Activated T-cell treated with anti-CD3 and anti-CD28 coated beads, Interleukin-2, amount 50 U/mL, for 72 hours (primary cell): Measurements from ENCODE around the gene DENND2C. TPM values are rescaled to one million over a fixed set of nuclear protein-coding genes. Genes with fewer than 3 reads are reported as not detected.

Source experiments
- ATAC-seq, 2 donors: fragments of 150-1000 bp; cut with Tn5 transposase; replicated peaks in 1 of 2; 2 replicates each; pipeline ENCODE4 v1.10.0; 2021; ENCODE audit warnings: moderate library complexity in 2 of 2, mild to moderate bottlenecking in 1 of 2
- DNase-seq, 2 donors: peaks; one replicate each; pipeline ENCODE4 v3.0.0; 2021 to 2022; ENCODE audit warnings: mixed read lengths in 1 of 2
- H3K27ac Mint-ChIP-seq: one replicate; pipeline ENCODE4 v1.8.0; 2022; ENCODE audit warnings: mild to moderate bottlenecking, moderate library complexity, mixed read lengths
- H3K27me3 Mint-ChIP-seq: one replicate; pipeline ENCODE4 v1.8.0; 2022; ENCODE audit warnings: low read depth, mixed read lengths
- H3K36me3 Mint-ChIP-seq, 2 donors: one replicate each; pipeline ENCODE4 v1.8.0; 2022; ENCODE audit warnings: mixed read lengths in 2 of 2, mild to moderate bottlenecking in 1 of 2; ENCODE audit not compliant: insufficient read depth in 2 of 2
- H3K4me1 Mint-ChIP-seq: one replicate; pipeline ENCODE4 v1.8.0; 2022; ENCODE audit warnings: low read depth, mixed read lengths
- H3K4me3 Mint-ChIP-seq, 2 donors: one replicate each; pipeline ENCODE4 v1.8.0; 2022; ENCODE audit warnings: mild to moderate bottlenecking in 2 of 2, mixed read lengths in 2 of 2, moderate library complexity in 2 of 2
- H3K9me3 Mint-ChIP-seq, 2 donors: one replicate each; pipeline ENCODE4 v1.8.0; 2022; ENCODE audit warnings: mixed read lengths in 2 of 2
- total RNA-seq, 2 donors: library from RNA; stranded (reverse); gene quantifications; one replicate each; pipeline ENCODE4 v1.2.3, GENCODE V29; 2022

Gene DENND2C
- total RNA-seq, 2 donors from 2014 or later, result 0.88 to 2.2 TPM

DNA sequence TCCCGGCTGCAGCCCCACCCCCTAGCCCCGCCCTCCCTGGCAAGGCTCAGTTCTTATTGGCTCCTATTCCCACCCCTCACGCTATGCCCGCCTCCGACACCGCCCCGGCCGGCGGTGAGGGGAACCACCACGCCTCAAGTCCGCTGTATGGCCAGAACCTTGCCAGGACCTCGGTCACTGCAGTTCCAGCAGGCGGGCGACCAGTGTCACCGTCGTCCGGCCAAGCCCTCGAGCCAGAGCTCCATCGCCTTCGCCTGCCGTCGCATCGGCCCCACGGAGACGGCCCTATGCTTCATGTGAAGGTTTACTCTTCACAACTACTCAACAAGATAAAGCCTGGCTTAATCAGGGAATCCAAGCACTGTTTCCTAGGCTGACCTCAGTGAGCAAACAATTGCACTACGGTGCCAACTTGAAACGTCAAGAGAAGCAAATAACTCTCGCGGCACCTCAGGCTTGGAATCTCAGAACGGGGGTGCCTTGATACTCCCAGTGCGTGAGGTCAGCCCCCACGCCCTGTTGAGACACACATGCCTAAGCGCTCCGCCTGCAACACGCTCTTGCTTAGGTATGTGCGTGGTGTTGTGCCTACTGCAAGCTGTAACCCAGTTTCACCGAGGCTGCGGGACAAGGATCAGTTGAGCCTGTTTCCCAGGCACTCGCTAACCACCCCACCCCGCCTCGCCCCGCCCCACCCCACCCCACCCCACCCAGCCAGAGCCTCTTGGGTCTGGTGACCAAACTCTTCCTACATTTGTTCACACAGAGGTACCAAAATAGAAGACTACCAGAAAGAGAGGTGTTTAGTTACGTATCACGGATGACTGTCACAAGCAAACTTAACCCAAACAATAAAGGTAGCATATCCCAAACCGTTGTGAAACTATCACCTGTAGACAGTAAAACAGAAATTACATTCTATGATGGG, 498 bp upstream of the DENND2C start:
- peaks cover 0 to 2% of the 10 kb centered on the region in 2 donors for H3K36me3 Mint-ChIP-seq
- H3K9me3 Mint-ChIP-seq, result no peaks in the 10 kb centered on the region
- ATAC-seq (peak; percentile 98), DNase-seq (peak; percentile 87 to 90)
- peaks cover 10% of the 10 kb centered on the region for H3K4me1 Mint-ChIP-seq
- H3K4me3 Mint-ChIP-seq, result peak overlapping the region; percentile 90 to 96
- no peak overlapping the region for H3K27ac Mint-ChIP-seq
- peaks cover 39% of the 10 kb centered on the region for H3K27me3 Mint-ChIP-seq

DNA sequence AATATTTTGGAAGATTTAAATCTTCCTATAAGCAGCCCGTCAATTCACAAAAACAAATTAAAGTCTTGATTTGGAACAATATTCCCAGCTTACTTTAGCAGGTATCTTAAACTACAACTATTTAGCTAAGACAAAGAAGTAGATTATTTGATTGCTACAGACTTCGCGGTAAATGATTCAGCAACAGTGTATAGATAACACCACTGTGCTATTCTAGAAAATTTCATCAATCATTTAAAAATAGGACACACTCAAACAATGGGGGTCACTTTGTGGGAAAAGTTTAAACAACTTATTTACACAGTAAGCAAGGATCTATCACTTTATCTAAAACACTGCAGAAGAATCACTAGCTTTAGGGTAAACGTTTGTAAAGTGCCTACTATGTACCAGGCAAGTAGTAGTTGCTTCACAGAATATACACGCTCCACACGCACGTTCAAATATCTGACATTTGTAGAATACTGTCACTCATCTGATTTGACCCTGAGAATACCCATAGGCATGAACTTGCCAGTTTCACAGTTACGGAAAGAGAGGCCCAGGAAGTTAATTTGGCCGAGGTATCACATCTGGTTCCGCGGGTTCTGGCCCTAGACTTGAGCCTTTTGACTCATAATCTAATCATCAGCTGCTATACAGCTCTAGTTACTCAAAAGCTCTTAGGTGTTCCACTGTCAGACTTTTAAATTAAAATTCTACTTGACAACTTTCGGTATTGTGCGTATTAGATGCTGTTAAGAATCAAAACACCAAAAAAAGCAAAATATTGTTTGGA, 876 bp downstream of the DENND2C start:
- ATAC-seq (no peak), DNase-seq (no peak)
- Mint-ChIP-seq H3K4me3 (peak overlapping the region; percentile 90 to 96), H3K9me3 (no peaks in the 10 kb centered on the region), H3K27me3 (peaks cover 25% of the 10 kb centered on the region), H3K4me1 (peaks cover 10% of the 10 kb centered on the region), H3K27ac (no peak overlapping the region), H3K36me3 (peaks cover 0 to 2% of the 10 kb centered on the region in 2 donors)

DNA sequence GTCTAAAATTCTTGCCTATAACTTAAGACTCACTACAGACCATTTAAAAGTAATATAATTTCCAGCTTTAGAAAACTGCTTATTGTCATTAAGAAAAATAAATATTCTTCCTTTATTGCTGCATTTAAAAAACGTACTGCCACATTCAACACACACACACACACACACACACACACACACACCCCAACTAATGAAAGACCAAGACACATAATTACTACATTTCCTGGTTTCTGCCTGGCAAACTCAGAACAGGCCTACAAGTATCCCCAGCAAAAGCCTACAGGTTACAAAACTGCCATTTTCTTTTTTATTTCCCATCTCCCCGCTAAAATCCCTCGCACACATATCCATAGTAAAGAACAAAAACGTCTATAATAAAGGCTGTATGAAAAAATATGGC, 1.5 kb downstream of the DENND2C start:
- no peak overlapping the region for H3K4me3 Mint-ChIP-seq

DNA sequence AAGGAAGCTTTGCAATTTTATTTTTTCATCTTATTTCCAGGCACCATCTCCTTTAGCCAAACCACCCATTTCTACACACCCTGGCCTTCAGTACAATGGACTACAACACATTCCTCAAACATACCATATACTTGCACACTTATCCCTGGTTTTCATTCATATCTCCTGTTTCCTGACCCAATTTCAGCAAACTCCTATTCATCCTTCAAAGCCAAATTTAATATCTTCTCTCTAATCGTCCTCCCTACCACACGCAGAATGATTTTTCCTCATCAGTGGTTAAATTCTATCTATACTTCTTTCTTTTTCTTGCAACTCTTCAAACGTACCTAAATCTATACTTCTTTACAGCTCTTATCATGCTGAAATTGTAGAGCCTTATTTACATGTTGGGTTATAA, 2.9 kb downstream of the DENND2C start:
- peaks cover 10% of the 10 kb centered on the region for H3K4me1 Mint-ChIP-seq
- no peak for ATAC-seq
- peaks cover 22% of the 10 kb centered on the region for H3K27me3 Mint-ChIP-seq
- no peak overlapping the region for H3K4me3 Mint-ChIP-seq
- no peak for DNase-seq
- H3K36me3 Mint-ChIP-seq, result peaks cover 0 to 2% of the 10 kb centered on the region in 2 donors
- no peak overlapping the region for H3K27ac Mint-ChIP-seq
- H3K9me3 Mint-ChIP-seq, result no peaks in the 10 kb centered on the region

More for the DNA sequence above, 1.5 kb downstream of the DENND2C start:
- ATAC-seq, result no peak
- no peak for DNase-seq
- peaks cover 0 to 2% of the 10 kb centered on the region in 2 donors for H3K36me3 Mint-ChIP-seq
- H3K4me1 Mint-ChIP-seq, result peaks cover 10% of the 10 kb centered on the region
- no peak overlapping the region for H3K27ac Mint-ChIP-seq
- H3K9me3 Mint-ChIP-seq, result no peaks in the 10 kb centered on the region
- H3K27me3 Mint-ChIP-seq, result peaks cover 22% of the 10 kb centered on the region

DNA sequence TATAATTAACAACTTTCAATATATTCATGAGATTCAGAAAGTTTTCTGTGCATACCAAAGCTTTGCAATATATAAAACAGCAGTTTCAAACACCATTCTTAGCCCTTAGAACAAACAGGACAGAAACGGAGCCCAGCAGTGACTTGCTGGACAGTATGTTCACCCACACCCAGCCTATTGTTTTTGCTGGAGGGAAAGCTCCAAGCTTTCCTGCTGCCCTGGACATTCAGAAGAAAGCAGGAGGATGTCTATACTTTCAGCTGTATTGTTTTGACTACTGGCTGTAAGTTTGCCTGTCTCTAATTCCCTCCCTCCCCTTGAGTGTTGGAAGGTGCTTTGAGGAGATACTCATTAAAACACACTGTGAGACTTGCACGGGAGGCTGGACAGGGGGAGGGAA, 9.6 kb downstream of the DENND2C start:
- DNase-seq, result no peak
- no peak for ATAC-seq
- peaks cover 11% of the 10 kb centered on the region for H3K27me3 Mint-ChIP-seq
- H3K4me3 Mint-ChIP-seq, result no peak overlapping the region
- H3K9me3 Mint-ChIP-seq, result no peaks in the 10 kb centered on the region
- H3K27ac Mint-ChIP-seq, result no peak overlapping the region
- no peaks in the 10 kb centered on the region for H3K4me1 Mint-ChIP-seq
- H3K36me3 Mint-ChIP-seq, result no peaks in the 10 kb centered on the region

DNA sequence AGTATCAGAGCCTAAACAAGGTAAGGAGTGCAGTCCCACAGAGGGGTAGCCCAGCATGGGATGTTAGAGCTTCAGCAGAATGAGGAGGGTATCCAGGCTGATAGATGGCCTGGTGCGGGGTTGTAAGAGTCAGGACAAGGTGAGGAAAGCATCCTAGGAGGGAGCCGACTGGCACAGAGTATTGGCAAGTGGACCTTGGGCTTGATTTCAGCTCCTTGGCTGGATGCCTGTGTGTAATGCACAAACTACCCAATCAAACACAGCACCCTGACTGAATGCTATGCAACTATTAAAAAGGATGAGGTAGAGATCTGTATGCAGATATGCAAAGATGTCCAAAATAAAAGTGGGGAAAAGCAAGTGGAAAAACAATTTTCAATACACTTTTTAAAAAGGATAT, 18.0 kb downstream of the DENND2C start:
- Mint-ChIP-seq H3K4me1 (no peaks in the 10 kb centered on the region), H3K9me3 (no peaks in the 10 kb centered on the region), H3K27me3 (no peaks in the 10 kb centered on the region), H3K36me3 (no peaks in the 10 kb centered on the region), H3K4me3 (no peak overlapping the region), H3K27ac (no peak overlapping the region)
- ATAC-seq (no peak), DNase-seq (no peak)

DNA sequence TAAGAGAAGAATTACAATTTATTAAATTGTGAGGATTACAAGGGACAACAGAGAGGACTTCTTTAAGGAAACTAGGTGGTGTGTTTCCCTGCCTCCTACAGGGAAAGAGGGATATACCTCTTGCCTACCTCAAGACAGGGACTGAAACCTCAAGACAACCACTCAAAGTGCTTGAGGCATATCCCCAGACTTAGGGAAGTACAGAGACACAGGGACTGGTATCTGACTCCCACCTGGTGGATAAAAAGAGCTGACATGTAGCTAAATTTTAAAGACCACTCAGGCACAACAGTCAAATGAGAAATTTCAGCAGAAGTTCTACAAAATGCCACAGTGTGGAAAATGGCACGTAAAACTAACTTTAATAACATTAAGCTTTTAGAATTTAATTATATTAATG, 21.3 kb downstream of the DENND2C start:
- no peak for ATAC-seq
- DNase-seq, result no peak
- Mint-ChIP-seq H3K4me3 (no peak overlapping the region), H3K27ac (no peak overlapping the region), H3K27me3 (no peaks in the 10 kb centered on the region), H3K4me1 (no peaks in the 10 kb centered on the region), H3K9me3 (no peaks in the 10 kb centered on the region), H3K36me3 (no peaks in the 10 kb centered on the region)

DNA sequence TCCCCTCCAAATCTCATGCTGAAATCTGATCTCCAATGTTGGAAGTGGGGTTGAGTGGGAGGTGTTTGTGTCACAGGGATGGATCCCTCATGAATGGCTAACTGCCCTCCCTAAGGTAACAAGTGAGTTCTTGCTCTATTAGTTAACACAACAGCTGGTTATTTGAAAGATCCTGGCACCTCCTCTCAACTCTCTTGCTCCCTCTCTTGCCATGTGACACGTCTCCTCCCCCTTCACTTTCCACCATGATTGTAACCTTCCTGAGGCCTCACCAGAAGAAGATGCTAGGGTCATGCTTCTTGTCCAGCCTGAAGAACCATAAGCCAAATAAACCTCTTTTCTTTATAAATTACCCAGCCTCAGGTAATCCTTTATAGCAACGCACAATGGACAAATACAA, 28.5 kb downstream of the DENND2C start:
- ATAC-seq (no peak), DNase-seq (no peak)
- H3K4me3 Mint-ChIP-seq, result no peak overlapping the region
- H3K27ac Mint-ChIP-seq, result no peak overlapping the region
- no peaks in the 10 kb centered on the region for H3K4me1 Mint-ChIP-seq
- H3K36me3 Mint-ChIP-seq, result no peaks in the 10 kb centered on the region
- no peaks in the 10 kb centered on the region for H3K9me3 Mint-ChIP-seq
- peaks cover 6% of the 10 kb centered on the region for H3K27me3 Mint-ChIP-seq

DNA sequence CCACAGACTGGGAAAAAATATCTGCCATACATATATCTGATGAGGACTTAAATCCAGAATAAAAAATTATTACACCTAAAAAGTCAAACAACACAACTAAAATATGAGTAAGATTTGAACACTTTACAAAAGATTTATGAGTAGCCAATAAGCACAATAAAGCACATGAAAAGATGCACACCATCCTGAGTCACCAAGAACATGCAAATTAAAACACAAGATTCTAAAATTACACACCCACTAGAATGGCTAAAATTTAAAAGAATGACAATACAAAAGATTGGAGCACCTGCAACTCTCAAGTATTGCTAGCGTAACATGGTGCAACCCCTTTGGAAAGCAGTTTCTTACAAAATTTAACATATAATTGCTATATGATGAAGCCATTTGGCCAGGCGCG, 30.9 kb downstream of the DENND2C start:
- Mint-ChIP-seq H3K27me3 (peaks cover 6% of the 10 kb centered on the region), H3K4me1 (no peaks in the 10 kb centered on the region), H3K27ac (no peak overlapping the region), H3K4me3 (no peak overlapping the region), H3K36me3 (no peaks in the 10 kb centered on the region), H3K9me3 (no peaks in the 10 kb centered on the region)
- ATAC-seq (no peak), DNase-seq (no peak)

DNA sequence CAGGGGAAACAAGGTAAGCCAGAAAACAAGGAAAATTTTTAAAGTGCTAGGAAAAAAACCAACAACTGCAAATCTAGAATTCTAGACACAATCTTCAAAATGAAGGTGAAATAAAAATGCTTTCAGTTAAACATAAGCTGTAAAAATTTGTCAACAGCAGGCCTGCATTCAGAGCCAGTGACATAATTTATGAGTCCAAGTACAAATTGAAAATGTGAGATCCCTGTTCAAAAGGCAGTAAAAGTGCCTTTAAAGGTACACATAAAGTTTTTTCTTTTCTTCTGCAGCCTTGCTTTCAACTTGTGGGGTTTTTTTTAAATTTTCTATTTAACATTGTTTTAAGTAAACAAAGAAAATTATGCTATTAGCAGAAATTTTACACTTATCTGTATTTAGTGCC, 37.4 kb downstream of the DENND2C start:
- H3K27ac Mint-ChIP-seq, result no peak overlapping the region
- H3K9me3 Mint-ChIP-seq, result no peaks in the 10 kb centered on the region
- H3K36me3 Mint-ChIP-seq, result peaks cover 3 to 6% of the 10 kb centered on the region in 2 donors
- H3K4me1 Mint-ChIP-seq, result no peaks in the 10 kb centered on the region
- ATAC-seq (no peak), DNase-seq (no peak)
- no peak overlapping the region for H3K4me3 Mint-ChIP-seq
- H3K27me3 Mint-ChIP-seq, result peaks cover 8% of the 10 kb centered on the region

DNA sequence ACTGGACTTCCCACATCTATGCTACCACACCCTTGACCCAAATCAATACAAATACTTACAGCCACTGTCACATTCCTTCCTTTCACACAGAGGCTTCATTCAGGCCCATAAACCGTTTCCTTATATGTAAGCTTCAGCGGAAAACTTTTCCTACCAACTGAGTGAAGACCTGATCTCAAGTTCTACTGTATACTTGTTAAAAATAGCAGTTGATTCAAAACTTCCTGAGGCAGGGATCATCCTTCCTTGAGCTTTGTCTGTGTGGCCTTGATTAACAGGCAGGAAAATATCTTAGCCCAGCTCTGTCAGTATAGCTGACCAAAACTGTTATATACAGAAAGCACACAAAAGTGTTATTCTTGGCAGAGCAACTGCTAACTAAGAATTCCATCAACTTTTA, 42.7 kb downstream of the DENND2C start:
- Mint-ChIP-seq H3K4me3 (no peak overlapping the region), H3K4me1 (no peaks in the 10 kb centered on the region), H3K9me3 (no peaks in the 10 kb centered on the region), H3K27ac (no peak overlapping the region), H3K36me3 (peaks cover 3 to 6% of the 10 kb centered on the region in 2 donors), H3K27me3 (peaks cover 8% of the 10 kb centered on the region)
- DNase-seq (no peak), ATAC-seq (no peak)

DNA sequence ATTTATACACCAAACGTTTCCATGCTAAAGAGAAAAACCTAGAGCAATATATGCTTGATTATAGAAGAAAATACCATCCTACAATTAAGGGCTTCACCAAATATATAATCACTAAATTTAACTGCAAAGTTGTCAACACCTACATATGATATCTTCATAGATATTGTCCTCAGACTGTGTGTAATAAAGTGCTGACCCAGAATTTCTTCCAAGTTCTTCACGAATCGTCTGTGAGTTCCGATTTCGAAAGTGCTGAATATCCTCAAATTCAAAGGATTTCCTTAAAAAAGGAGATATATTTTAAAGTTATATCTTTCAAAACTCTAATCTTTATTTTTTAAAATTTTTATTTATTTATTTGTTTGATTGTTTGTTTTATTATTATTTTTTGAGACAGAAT, 46.5 kb downstream of the DENND2C start:
- Mint-ChIP-seq H3K27me3 (peaks cover 8% of the 10 kb centered on the region), H3K36me3 (no peaks in the 10 kb centered on the region), H3K27ac (no peak overlapping the region), H3K9me3 (no peaks in the 10 kb centered on the region), H3K4me1 (no peaks in the 10 kb centered on the region), H3K4me3 (no peak overlapping the region)
- ATAC-seq (no peak), DNase-seq (no peak)

DNA sequence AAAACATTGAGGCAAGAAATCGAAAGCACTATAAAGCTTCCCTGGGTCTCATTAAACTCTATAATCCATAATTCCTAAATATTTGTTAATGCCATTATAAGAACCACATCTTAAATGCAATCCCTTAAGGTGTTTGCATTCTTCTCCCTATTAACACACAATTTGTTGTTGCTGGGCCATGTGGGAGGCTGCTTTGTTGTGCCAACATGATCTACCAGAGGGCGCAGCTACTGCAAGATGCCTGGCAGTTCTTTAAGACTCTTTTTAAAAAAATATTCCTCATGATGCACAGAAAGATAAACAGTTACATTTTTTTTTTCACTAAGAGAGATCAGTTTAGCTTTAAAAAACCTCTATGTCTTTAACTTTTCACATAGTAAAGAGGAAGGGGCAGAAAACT, 49.4 kb downstream of the DENND2C start:
- H3K9me3 Mint-ChIP-seq, result no peaks in the 10 kb centered on the region
- peaks cover 7% of the 10 kb centered on the region for H3K27me3 Mint-ChIP-seq
- H3K4me1 Mint-ChIP-seq, result no peaks in the 10 kb centered on the region
- ATAC-seq, result no peak
- no peak overlapping the region for H3K4me3 Mint-ChIP-seq
- no peaks in the 10 kb centered on the region for H3K36me3 Mint-ChIP-seq
- H3K27ac Mint-ChIP-seq, result no peak overlapping the region
- no peak for DNase-seq
